GM04504 (cell line): ENCODE measurements around the gene TM4SF20.
A peak's percentile ranks its signal among the peaks of the same experiment; 100 is the strongest.

ENCODE experiments used
- DNase-seq: peaks from one replicate; pipeline ENCODE4 v3.0.0-alpha.2; 2012; ENCODE audit warnings: low read depth

TM4SF20 gene, protein sequence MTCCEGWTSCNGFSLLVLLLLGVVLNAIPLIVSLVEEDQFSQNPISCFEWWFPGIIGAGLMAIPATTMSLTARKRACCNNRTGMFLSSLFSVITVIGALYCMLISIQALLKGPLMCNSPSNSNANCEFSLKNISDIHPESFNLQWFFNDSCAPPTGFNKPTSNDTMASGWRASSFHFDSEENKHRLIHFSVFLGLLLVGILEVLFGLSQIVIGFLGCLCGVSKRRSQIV

GRCh38 chr2:227379095-227379494 is at the start of gene TM4SF20:
Gene TM4SF20 (minus strand): TSS chr2:227379306. CDS start chr2:227379268, 38 bp downstream.
- DNase-seq, result no peak

- no peak for DNase-seq
Observed at GRCh38 chr2:227428731-227429285, 49.7 kb upstream of the TM4SF20 start.

- DNase-seq, result no peak
Observed at GRCh38 chr2:227423656-227424499, 44.8 kb upstream of the TM4SF20 start.

DNA sequence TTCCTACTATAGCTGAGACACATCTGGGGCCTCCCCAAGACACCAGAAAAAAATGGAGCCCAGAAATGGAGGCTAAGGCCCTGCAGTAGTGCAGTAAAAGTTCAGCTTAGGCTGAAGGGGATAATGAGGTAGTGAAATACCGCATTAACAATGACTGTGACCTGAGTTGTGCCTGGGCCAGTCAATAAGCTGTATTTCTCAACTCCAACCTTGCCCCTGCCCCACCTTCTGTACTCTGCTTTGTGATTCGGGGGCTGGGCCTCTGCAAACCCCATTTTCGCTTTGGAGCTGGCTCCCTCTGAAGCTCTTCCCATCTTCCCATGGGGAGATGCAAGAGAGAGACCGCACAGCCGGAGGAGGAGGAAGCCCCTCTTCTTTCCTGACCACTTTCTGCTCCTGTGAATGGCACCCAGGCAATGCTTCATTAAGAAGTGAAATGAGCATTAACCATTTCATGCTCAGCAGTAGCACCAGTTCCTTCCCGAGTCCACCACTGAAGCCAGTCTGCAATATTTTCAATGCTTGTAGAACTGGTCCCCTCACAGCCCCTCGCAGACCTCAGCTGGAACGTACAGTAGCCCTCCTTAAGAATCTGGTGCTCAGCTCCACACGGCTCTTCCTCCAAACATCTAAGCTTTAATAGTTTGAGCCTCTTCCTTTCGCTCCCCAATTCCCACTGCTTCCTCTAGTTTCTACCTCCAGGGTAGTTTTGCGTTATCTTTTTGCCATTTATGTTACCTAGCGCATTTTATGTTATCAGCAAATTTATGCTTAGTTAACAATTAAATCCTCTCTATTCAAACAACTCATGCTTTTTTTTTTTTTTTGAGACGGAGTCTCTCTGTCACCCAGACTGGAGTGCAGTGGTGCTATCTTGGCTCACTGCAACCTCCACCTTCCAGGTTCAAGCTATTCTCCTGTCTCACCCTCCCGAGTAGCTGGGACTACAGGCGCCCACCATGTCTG is 41.3 kb upstream of the TM4SF20 start:
- DNase-seq, result no peak

- DNase-seq, result no peak
Observed at GRCh38 chr2:227416701-227417100, 37.6 kb upstream of the TM4SF20 start.

GRCh38 chr2:227415538-227416424 is 36.7 kb upstream of the TM4SF20 start:
- peak; percentile 10 for DNase-seq

DNA sequence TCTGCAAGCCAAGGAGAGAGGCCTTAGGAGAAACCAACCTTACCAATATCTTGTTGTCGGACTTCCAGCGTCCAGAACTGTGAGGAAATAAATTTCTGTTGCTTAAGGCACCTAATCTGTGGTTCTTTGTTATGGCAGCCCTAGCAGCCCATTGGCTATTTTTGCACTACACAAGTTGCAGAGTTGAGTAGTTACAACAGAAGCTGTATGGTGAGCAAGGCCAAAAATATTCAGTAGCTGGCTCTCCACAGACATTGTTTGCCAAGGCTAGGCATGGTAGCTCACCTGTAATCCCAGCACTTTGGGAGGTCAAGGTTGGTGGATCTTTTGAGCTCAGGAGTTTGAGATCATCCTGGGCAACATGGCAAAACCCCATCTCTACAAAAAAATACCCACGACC is 35.7 kb upstream of the TM4SF20 start:
- DNase-seq, result peak; percentile 15

DNA sequence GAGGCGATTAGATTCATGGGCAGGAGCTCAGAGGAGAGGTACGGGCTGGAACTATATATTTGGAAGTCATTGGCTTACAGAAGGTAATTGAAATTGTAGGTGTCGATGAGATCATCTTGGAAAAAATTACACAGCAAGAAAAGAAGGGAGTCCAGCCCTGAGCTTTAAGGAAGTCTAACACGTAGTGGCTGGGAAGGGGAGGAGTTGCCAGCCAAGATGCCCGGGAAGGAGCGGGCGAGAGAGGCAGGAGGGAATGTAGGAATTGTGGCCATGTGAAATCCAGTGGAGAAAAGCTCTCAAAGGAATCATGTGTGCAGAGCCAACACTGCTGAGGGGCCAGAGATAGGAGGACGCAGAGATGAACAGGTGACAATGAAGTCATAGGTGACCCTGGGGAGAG is 34.3 kb upstream of the TM4SF20 start:
- DNase-seq, result no peak

DNA sequence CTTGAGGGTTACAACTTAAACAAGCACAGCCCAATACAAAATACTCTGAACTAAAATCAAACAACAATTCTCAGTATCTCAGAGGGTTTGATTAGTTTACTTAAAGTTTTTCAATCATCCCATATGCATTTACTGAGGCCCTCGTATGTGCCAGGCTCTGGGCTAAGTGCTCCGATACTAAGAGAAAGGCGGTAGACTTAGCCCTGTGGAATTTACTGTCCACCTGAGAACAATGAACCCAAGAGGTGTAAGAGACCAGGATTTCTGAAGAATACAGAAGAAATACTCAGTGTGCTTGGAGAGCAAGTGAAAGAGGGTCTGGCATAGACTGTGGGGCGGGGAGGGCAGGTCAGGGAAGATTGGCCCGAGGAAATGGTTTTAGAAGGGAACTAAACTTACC is 33.8 kb upstream of the TM4SF20 start:
- no peak for DNase-seq

- DNase-seq, result no peak
Observed at GRCh38 chr2:227411990-227412350, 32.9 kb upstream of the TM4SF20 start.

GRCh38 chr2:227411320-227411989 is 32.3 kb upstream of the TM4SF20 start:
- DNase-seq, result no peak

DNA sequence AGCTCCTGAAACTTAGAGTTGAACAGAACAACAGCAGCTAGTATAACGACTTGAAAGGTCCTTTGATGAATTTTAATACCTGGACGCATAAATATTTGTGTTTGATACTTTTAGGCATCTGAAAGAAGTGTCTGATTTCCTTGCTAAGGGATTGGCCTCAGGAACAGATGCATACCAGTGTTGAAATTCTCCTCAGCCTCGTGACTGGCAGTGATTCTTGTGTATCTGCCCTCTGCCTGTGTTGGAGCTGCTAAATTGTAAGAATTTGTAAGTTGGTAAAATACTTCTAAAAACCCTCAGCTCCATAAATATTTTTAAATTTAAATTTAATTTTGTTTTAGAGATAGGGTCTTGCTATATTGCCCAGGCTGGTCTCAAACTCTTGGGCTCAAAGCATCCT is 31.1 kb upstream of the TM4SF20 start:
- no peak for DNase-seq

- no peak for DNase-seq
Observed at GRCh38 chr2:227407591-227408151, 28.6 kb upstream of the TM4SF20 start.

DNA sequence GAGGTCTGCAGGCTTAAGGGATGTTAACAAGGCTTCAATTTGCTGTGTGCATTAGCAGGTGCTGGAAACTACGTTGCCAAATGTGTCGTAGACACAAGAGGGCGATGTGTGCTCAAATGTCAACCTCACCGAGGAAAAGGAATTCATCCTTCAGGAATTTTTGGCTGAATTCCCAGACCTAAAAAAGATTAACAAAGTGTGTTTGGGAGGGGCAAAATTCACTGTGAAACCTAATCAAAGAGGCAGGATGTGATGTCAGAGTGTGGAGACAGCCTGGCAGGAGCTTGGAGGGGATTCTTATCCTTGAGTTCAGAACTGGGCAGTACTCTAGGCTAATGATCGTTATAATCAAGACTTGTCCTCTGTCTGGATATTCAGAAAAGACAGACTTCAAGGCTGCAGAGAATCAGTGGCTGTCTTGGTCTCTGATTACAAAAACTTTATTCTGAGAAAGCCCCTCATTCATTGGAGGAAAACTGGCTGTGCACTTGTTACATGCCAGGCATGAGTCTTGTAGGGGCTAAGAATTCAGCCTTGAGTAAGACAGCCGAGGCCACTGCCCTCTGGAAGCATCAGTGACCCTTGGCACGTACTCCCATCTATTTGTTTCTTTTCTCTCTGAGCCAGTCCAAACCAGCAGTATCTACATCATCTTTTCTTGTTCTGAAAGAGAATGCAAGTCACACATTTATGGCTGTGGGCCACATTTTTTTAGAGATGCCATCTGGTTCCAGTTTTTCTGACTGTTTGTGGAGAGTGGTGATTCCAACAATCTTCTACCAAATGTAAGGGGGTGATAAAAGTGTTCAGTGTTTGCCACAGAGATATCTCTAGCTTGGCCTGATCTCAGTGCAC is 27.3 kb upstream of the TM4SF20 start:
- DNase-seq, result peak; percentile 95

- DNase-seq, result no peak
Observed at GRCh38 chr2:227404585-227405271, 25.6 kb upstream of the TM4SF20 start.

GRCh38 chr2:227402959-227403358 is 23.9 kb upstream of the TM4SF20 start:
- DNase-seq, result no peak

GRCh38 chr2:227402321-227402720 is 23.2 kb upstream of the TM4SF20 start:
- no peak for DNase-seq

GRCh38 chr2:227401550-227401949 is 22.4 kb upstream of the TM4SF20 start:
- no peak for DNase-seq
